Left lung (tissue), 10 donors: ENCODE results near the gene TFRC. TPM values are rescaled to one million over a fixed set of nuclear protein-coding genes. Genes with fewer than 3 reads are reported as not detected.
"Not testable (repeated sequence)": the region's sequence is repeated elsewhere in the genome, so short reads cannot be mapped to it uniquely, and the experiment has no call there.

Experiments used
- ATAC-seq: fragments of 200-7000 bp; cut with Tn5 transposase; one replicate; pipeline ENCODE4 v1.9.1; 2020; ENCODE audit warnings: moderate library complexity
- DNase-seq, 4 donors: peaks; one replicate each; pipeline ENCODE4 v3.0.0-alpha.2; 2013 to 2020
- H3K27ac ChIP-seq, 2 donors: fragments of 200-600 bp; sonication (generic) in 1 of 2; one replicate each; pipeline versions ENCODE4 v1.5.0 to v1.8.0; 2020 to 2021
- H3K27me3 ChIP-seq, 2 donors: fragments of 200-600 bp; sonication (generic) in 1 of 2; one replicate each; pipeline versions ENCODE4 v1.5.0 to v1.8.0; 2020 to 2021
- H3K36me3 ChIP-seq, 2 donors: fragments of 200-600 bp; sonication (generic) in 1 of 2; one replicate each; pipeline versions ENCODE4 v1.5.0 to v1.8.0; 2020 to 2021
- H3K4me1 ChIP-seq, 2 donors: fragments of 200-600 bp; one replicate each; pipeline ENCODE4 v1.8.0; 2021
- H3K4me3 ChIP-seq, 2 donors: fragments of 200-600 bp; sonication (generic) in 1 of 2; one replicate each; pipeline versions ENCODE4 v1.5.0 to v1.8.0; 2020 to 2021; ENCODE audit warnings: mild to moderate bottlenecking in 1 of 2
- H3K9me3 ChIP-seq, 2 donors: fragments of 200-600 bp; sonication (generic) in 1 of 2; one replicate each; pipeline versions ENCODE4 v1.5.0 to v1.8.0; 2020 to 2021
- intact Hi-C, 2 donors: fragments of 100-400 bp; cut with DNase I; formaldehyde crosslinking; loops; one replicate each; pipeline versions ENCODE4 v1.11.2 to v1.14.2; 2022
- polyA plus RNA-seq, 6 donors: library from polyadenylated mRNA; unstranded; fragments of 120-200 nt; gene quantifications; one replicate each; pipeline ENCODE4 v1.2.1, GENCODE V29; 2013; ENCODE audit not compliant: insufficient read length in 6 of 6
- total RNA-seq, 2 donors: library from RNA; stranded (reverse); fragmentation: NEBNext Ultra II Directional; extraction: Animal tissue kit (Norgen Biotek cat#: 25700); gene quantifications; one replicate each; pipeline ENCODE4 v1.2.1, GENCODE V29; 2021
- TF ChIP-seq, protein P1 (sequence below), 2 donors: fragments of 200-600 bp; sonication (generic) in 1 of 2; IDR thresholded peaks; one replicate each; pipeline versions ENCODE4 v1.5.0 to v1.8.0; 2021; ENCODE audit warnings: antibody characterized with exemption in 2 of 2
- donor health status: DM: no; HTN: yes; CAD: no.
- donor health status: DM: no; HTN: no; CAD: no.

Gene TFRC
- total and polyA plus RNA-seq, 8 donors = 41.4 to 327 (median 47.6) TPM

- Histone ChIP-seq H3K27ac (no peak overlapping the region), H3K36me3 (no peaks in the 10 kb centered on the region), H3K27me3 (peaks cover 0 to 17% of the 10 kb centered on the region in 2 donors), H3K9me3 (no peaks in the 10 kb centered on the region), H3K4me1 (no peaks in the 10 kb centered on the region), H3K4me3 (no peak overlapping the region)
- TF ChIP-seq, protein P1, sequence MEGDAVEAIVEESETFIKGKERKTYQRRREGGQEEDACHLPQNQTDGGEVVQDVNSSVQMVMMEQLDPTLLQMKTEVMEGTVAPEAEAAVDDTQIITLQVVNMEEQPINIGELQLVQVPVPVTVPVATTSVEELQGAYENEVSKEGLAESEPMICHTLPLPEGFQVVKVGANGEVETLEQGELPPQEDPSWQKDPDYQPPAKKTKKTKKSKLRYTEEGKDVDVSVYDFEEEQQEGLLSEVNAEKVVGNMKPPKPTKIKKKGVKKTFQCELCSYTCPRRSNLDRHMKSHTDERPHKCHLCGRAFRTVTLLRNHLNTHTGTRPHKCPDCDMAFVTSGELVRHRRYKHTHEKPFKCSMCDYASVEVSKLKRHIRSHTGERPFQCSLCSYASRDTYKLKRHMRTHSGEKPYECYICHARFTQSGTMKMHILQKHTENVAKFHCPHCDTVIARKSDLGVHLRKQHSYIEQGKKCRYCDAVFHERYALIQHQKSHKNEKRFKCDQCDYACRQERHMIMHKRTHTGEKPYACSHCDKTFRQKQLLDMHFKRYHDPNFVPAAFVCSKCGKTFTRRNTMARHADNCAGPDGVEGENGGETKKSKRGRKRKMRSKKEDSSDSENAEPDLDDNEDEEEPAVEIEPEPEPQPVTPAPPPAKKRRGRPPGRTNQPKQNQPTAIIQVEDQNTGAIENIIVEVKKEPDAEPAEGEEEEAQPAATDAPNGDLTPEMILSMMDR (IDR thresholded peaks at IDR 0.05) = no peak
- intact Hi-C loops = no loop called here
- DNase-seq = no peak
- no peak for ATAC-seq
Observed at GRCh38 chr3:196024968-196025367, 56.9 kb downstream of the TFRC start.

DNA sequence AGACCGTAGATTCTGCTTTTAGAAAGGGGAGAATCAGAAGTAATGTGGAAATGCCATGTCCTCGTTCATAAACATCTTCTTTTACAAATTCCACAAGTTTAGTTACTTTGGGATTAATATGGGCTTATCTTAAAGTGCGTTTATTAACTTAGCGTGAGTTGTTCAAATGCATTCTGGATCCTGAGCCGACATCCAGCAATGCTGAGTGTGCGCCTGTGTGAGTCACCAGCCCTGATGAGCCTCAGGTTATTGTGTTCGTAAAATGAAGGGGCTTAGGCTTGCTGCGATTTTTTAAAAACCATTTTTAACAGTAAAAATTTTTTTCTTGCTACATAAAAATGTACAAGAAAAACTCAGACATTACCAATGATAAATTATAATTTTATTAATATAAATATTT, 57.9 kb downstream of the TFRC start:
- peaks cover 0 to 11% of the 10 kb centered on the region in 2 donors for H3K27me3 ChIP-seq
- intact Hi-C loops = no loop called here
- no peak overlapping the region for H3K27ac ChIP-seq
- no peak overlapping the region for H3K4me3 ChIP-seq
- H3K36me3 ChIP-seq = no peaks in the 10 kb centered on the region
- TF ChIP-seq, protein P1 (IDR thresholded peaks at IDR 0.05) = no peak
- ATAC-seq = no peak
- no peak for DNase-seq
- H3K4me1 ChIP-seq = no peaks in the 10 kb centered on the region
- H3K9me3 ChIP-seq = no peaks in the 10 kb centered on the region

GRCh38 chr3:196022499-196022878, 59.4 kb downstream of the TFRC start:
- H3K4me3 ChIP-seq, ATAC-seq, H3K27ac ChIP-seq, intact Hi-C loops, H3K36me3 ChIP-seq, DNase-seq, H3K9me3 ChIP-seq, H3K4me1 ChIP-seq: not testable (repeated sequence)
- H3K27me3 ChIP-seq = peaks cover 0 to 11% of the 10 kb centered on the region in 2 donors

DNA sequence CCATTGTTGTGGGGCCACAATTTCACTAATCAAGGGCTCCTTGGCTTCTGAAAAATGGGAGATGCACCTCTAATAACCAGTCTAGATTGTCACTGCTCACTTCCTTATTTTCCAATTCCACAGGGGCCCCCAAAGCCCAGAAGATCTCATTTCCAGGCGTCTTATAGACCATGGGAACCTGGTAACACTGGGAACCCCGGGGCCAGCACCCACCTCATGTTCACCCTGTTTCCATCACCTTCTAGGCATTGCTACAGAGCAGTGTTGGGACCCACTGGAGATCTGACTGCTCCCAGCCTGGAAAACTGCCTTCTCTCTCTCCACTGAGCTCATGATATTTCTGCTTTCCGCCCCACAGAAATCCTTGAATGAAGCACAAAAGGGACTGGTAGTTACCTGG, 61.5 kb downstream of the TFRC start:
- ATAC-seq (no peak), DNase-seq (no peak)
- H3K4me3 ChIP-seq = no peak overlapping the region
- TF ChIP-seq, protein P1 (IDR thresholded peaks at IDR 0.05) = no peak
- no peak overlapping the region for H3K27ac ChIP-seq
- no peaks in the 10 kb centered on the region for H3K9me3 ChIP-seq
- H3K4me1 ChIP-seq = no peaks in the 10 kb centered on the region
- no peaks in the 10 kb centered on the region for H3K36me3 ChIP-seq
- intact Hi-C loops = no loop called here
- peaks cover 0 to 11% of the 10 kb centered on the region in 2 donors for H3K27me3 ChIP-seq

GRCh38 chr3:196019576-196019975, 62.3 kb downstream of the TFRC start:
- H3K27me3 ChIP-seq = peaks cover 0 to 11% of the 10 kb centered on the region in 2 donors
- ATAC-seq (peak; percentile 86), DNase-seq (peak in 1 of 4 donors; percentile 4)
- intact Hi-C loops, H3K9me3 ChIP-seq, H3K4me1 ChIP-seq, H3K36me3 ChIP-seq, H3K27ac ChIP-seq, H3K4me3 ChIP-seq: not testable (repeated sequence)

DNA sequence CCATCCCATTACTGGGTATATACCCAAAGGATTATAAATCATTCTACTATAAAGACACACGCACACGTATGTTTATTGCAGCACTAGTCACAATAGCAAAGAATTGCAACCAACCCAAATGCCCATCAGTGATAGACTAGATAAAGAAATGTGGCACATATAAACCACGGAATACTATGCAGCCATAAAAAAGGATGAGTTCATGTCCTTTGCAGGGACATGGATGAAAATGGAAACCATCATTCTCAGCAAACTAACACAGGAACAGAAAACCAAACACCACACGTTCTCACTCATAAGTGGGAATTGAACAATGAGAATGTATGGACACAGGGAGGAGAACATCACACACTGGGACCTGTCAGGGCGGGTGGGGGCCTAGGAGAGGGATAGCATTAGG, 63.7 kb downstream of the TFRC start:
- ATAC-seq, H3K27ac ChIP-seq, H3K9me3 ChIP-seq, DNase-seq, H3K36me3 ChIP-seq, H3K4me3 ChIP-seq, H3K4me1 ChIP-seq, intact Hi-C loops: not testable (repeated sequence)
- H3K27me3 ChIP-seq = peaks cover 0 to 11% of the 10 kb centered on the region in 2 donors

GRCh38 chr3:196016485-196016884, 65.4 kb downstream of the TFRC start:
- Histone ChIP-seq H3K36me3 (no peaks in the 10 kb centered on the region), H3K27ac (no peak overlapping the region), H3K4me1 (no peaks in the 10 kb centered on the region), H3K27me3 (no peaks in the 10 kb centered on the region), H3K9me3 (no peaks in the 10 kb centered on the region), H3K4me3 (no peak overlapping the region)
- ATAC-seq (peak; percentile 23), DNase-seq (no peak)
- intact Hi-C loops = no loop called here
- TF ChIP-seq, protein P1 (IDR thresholded peaks at IDR 0.05) = no peak
